ENCODE results near the gene CD28.

DNA sequence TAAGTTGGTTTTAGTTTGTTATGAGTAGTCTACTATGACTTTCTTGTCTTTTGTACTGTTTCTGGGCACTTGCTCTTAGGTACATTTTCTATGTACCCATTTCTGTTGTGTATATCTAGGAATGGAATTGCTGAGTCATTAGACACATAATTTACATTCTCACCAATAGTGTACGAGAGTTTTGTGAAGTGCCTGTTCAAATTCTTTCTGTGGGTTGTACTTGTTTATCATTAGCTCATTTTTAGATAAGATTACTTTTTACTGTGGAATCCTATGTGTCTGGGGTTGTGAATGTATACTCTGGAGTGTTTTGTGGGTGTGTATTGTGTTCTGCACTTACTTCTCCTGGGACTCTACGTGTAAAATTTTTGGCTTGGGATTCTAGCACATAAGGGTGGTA, 36.6 kb upstream of the CD28 start:
- TF ChIP-seq POLR2A (IDR thresholded peaks at IDR 0.05) (no peak), POLR2AphosphoS5 (IDR thresholded peaks at IDR 0.05; ENCODE audit: insufficient read depth in 1 of 2, low read depth in 1 of 2) (no peak)
- TF ChIP-seq, protein P1, sequence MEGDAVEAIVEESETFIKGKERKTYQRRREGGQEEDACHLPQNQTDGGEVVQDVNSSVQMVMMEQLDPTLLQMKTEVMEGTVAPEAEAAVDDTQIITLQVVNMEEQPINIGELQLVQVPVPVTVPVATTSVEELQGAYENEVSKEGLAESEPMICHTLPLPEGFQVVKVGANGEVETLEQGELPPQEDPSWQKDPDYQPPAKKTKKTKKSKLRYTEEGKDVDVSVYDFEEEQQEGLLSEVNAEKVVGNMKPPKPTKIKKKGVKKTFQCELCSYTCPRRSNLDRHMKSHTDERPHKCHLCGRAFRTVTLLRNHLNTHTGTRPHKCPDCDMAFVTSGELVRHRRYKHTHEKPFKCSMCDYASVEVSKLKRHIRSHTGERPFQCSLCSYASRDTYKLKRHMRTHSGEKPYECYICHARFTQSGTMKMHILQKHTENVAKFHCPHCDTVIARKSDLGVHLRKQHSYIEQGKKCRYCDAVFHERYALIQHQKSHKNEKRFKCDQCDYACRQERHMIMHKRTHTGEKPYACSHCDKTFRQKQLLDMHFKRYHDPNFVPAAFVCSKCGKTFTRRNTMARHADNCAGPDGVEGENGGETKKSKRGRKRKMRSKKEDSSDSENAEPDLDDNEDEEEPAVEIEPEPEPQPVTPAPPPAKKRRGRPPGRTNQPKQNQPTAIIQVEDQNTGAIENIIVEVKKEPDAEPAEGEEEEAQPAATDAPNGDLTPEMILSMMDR (IDR thresholded peaks at IDR 0.05), result no peak

Data from vagina (tissue), 2 donors.